Body of pancreas (tissue), 4 donors: ENCODE measurements around the gene DLX1. TPM values are rescaled to one million over a fixed set of nuclear protein-coding genes. Genes with fewer than 3 reads are reported as not detected.

Experiments used
- ATAC-seq: fragments of 150-250 bp; one replicate; pipeline ENCODE4 v1.9.1; 2016
- DNase-seq, 4 donors: peaks; one replicate each; pipeline ENCODE4 v3.0.0-alpha.2; 2019
- H3K27ac ChIP-seq, 4 donors: fragments of 200-600 bp; sonication (generic); 1 replicate in 3 of 4; 2 replicates in 1 of 4; pipeline versions ENCODE4 v1.5.1 to v1.6.1; 2016 to 2019; ENCODE audit warnings: mild to moderate bottlenecking in 1 of 4, mixed read lengths in 1 of 4, moderate library complexity in 1 of 4
- H3K27me3 ChIP-seq, 2 donors: fragments of 200-600 bp; sonication (generic); one replicate each; pipeline ENCODE4 v1.6.0; 2016; ENCODE audit warnings: mild to moderate bottlenecking in 1 of 2
- H3K36me3 ChIP-seq, 2 donors: fragments of 200-600 bp; sonication (generic); replicated peaks in 1 of 2; 2 replicates each; pipeline ENCODE4 v1.5.1; 2016; ENCODE audit warnings: low read depth in 2 of 2; ENCODE audit not compliant: insufficient read depth in 1 of 2
- H3K4me1 ChIP-seq: fragments of 200-600 bp; sonication (generic); one replicate; pipeline ENCODE4 v1.6.0; 2016
- H3K4me3 ChIP-seq, 2 donors: fragments of 200-600 bp; sonication (generic); 1 replicate in 1 of 2; 2 replicates in 1 of 2; pipeline ENCODE4 v1.5.1; 2016 to 2019
- H3K9me3 ChIP-seq, 3 donors: fragments of 200-600 bp; sonication (generic); 1 replicate in 2 of 3; 2 replicates in 1 of 3; pipeline ENCODE4 v1.5.1; 2016
- CTCF ChIP-seq, 7 experiments: fragments of 450-650 bp in 4 of 7; fragments of 200-600 bp in 3 of 7; sonication (generic) in 3 of 7; IDR thresholded peaks; one replicate each; pipeline ENCODE4 v1.5.1; 2016 to 2019; ENCODE audit warnings: antibody characterized with exemption in 7 of 7
- POLR2A ChIP-seq, 3 donors: fragments of 450-650 bp; IDR thresholded peaks; one replicate each; pipeline ENCODE4 v1.6.1; 2016; ENCODE audit warnings: antibody characterized with exemption in 3 of 3, mild to moderate bottlenecking in 2 of 3
- WGBS, 2 donors: methylation state at CpG; one replicate each; pipeline ENCODE4 v1.1.5; 2017; 5-methylcytosine and 5-hydroxymethylcytosine counted together
- intact Hi-C: fragments of 100-400 bp; cut with DNase I; formaldehyde crosslinking; loops from one replicate; pipeline ENCODE4 v1.15.1; 2023
- total RNA-seq, 2 donors: library from RNA; depleted of rRNA; stranded (reverse); fragments of >200 nt; gene quantifications; one replicate each; pipeline ENCODE4 v1.1.0, GENCODE V29; 2016

DLX1 gene
- total RNA-seq, 2 donors from 2014 or later, result not detected

DNA sequence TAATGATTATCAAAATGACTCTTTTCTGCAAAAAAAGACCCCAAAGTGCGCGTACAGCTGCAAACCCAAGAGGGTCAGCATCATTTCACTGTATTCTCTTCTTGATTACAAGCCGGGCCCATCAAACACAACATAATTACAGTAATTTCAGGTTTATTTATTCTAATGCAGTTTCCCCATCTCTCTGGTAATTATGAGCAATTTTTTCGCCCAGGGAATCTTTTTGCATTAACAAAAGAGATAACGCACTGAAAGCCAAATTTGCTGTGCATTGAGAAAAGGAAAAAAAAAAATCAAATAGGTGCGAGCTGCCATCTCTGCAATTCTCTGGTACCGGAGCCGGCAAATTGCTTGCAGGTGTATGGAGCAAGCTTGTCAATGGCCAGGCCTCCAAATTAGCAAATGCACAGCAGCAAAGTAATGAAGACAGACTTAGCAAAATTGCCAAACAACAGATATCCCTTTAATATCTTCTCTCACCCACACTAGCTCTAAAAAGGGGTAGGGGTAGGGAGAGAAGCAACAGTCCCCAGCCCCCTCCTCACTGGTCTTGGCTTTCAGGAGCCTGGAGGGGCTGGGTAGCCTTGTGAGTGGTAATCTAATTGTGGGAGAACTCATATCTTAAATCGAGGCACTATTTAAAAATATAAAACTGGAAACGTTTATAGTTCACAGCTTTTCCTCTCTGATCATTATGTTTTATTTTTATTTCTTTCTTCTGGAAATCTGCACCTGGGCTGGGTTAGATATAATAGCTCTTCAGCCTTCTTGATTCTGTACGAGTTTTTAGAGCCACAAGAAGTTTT is 6.7 kb downstream of the DLX1 start:
- 18 to 29% methylated on average over 11 of the region's 11 CpGs for WGBS, 2 donors
- ATAC-seq, result no peak
- TF ChIP-seq CTCF (IDR thresholded peaks at IDR 0.05) (no peak), POLR2A (IDR thresholded peaks at IDR 0.05) (no peak)

DNA sequence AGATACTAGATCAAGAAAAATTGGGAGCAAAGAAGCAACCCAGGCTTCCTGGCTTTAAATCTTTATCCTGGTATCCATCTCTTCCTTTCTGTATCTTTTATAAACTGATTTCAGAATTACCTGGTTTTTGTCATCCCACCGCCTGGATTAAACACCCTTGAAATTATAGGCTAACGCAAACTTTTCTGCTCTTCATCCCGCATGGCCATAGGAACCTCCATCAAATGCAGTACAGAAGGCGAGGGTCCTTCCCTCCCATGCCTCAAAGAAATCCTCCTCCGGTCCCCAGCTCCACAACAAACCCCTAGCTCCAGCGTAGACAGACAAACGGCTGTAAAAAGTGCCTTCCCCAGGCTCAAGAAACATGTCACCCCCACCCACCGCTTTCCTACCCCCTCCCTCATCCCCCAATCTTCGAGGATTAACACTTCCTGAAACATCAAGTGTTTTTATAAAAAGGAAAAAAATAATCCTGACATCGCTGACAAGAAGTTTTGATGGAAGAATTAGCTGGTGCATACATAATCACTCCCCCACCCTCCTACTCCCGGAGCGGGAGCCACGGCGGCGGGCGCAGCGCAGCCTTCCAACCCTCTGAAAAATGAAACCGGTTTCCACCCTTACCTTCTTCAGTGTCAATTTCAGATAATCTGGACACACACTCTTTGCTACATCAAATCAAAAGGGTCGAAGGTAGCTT is 7.6 kb downstream of the DLX1 start:
- H3K27me3 ChIP-seq, result peaks cover 0 to 96% of the 10 kb centered on the region in 2 donors
- intact Hi-C loops, result no loop called here
- DNase-seq (no peak), ATAC-seq (no peak)
- no peaks in the 10 kb centered on the region for H3K36me3 ChIP-seq
- no peak overlapping the region for H3K4me3 ChIP-seq
- no peak overlapping the region for H3K27ac ChIP-seq
- TF ChIP-seq CTCF (IDR thresholded peaks at IDR 0.05) (no peak), POLR2A (IDR thresholded peaks at IDR 0.05) (no peak)
- H3K9me3 ChIP-seq, result no peaks in the 10 kb centered on the region
- H3K4me1 ChIP-seq, result peaks cover 37% of the 10 kb centered on the region
- WGBS, 2 donors, result 11 to 24% methylated on average over 19 of the region's 19 CpGs

More for the DNA sequence above, 6.7 kb downstream of the DLX1 start:
- Histone ChIP-seq H3K9me3 (no peaks in the 10 kb centered on the region), H3K27ac (no peak overlapping the region), H3K4me1 (peaks cover 37% of the 10 kb centered on the region), H3K4me3 (no peak overlapping the region), H3K36me3 (no peaks in the 10 kb centered on the region), H3K27me3 (peaks cover 0 to 96% of the 10 kb centered on the region in 2 donors)
- intact Hi-C loops, result no loop called here
- no peak for DNase-seq

DNA sequence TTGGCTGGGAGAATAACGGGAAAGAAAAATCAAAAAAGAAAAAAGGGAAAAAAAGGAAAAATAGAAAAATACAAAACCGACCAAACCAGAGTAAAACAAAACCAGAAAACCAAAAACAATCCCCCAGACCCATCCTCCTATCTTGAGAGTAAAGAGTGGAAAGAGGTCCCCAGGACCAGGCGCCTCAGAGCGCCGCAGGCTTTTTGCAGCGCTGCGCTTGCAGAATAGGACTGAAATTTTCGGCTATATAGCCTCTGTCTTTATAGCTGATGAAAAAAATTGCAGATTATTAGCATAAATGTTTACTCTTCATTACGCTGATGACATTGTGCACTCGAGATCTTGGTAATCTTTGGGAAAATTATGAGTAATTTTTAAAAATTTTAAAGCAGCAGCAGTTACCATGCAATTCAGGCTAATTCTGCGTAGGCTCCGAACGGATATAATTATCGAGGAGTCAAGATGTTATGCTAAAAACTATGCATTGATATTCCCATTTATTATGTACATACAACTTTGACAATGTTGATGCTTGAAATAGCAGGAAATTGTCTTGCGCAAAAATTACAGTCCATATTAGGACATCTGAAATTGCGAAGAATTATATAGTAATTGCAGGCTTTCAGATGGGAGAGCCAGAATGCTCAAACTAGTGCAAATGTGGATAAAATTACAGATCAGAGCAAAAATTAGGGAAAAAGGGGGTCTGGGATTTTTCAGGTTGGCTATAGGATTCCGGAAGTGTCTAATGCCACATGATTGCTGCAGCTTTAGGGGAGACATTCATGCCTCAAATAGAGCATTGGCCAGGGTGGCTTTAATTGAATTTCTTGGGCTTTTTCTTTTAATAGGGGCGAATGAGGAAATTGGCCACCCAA is 8.3 kb downstream of the DLX1 start:
- TF ChIP-seq POLR2A (IDR thresholded peaks at IDR 0.05), result no peak
- intact Hi-C loops, result no loop called here
- no peak for DNase-seq
- ATAC-seq, result no peak
- WGBS, 2 donors, result 18 to 22% methylated on average over 18 of the region's 18 CpGs
- Histone ChIP-seq H3K4me1 (peaks cover 34% of the 10 kb centered on the region), H3K9me3 (no peaks in the 10 kb centered on the region), H3K4me3 (no peak overlapping the region), H3K27ac (no peak overlapping the region), H3K27me3 (peaks cover 3 to 96% of the 10 kb centered on the region in 2 donors), H3K36me3 (no peaks in the 10 kb centered on the region)

GRCh38 chr2:172094294-172095145 is 9.2 kb downstream of the DLX1 start:
- intact Hi-C loops, result no loop called here
- ATAC-seq (no peak), DNase-seq (no peak)
- no peaks in the 10 kb centered on the region for H3K9me3 ChIP-seq
- peak overlapping the region in 1 of 2 donors; percentile 28 for H3K4me3 ChIP-seq
- H3K4me1 ChIP-seq, result peaks cover 42% of the 10 kb centered on the region
- H3K27ac ChIP-seq, result no peak overlapping the region
- peaks cover 3 to 98% of the 10 kb centered on the region in 2 donors for H3K27me3 ChIP-seq
- H3K36me3 ChIP-seq, result no peaks in the 10 kb centered on the region
- 5 to 11% methylated on average over 30 to 66 of the region's 66 CpGs for WGBS, 2 donors
- no peak for TF ChIP-seq CTCF (IDR thresholded peaks at IDR 0.05)
- TF ChIP-seq POLR2A (IDR thresholded peaks at IDR 0.05), result no peak
